GM12878 (cell line): ENCODE measurements around the gene PROZ. TPM values are rescaled to one million over a fixed set of nuclear protein-coding genes. Genes with fewer than 3 reads are reported as not detected.

Experiments used
- ATAC-seq: fragments of 200-7000 bp; cut with Tn5 transposase; 3 replicates; pipeline ENCODE4 v1.9.1; 2020; ENCODE audit warnings: mild to moderate bottlenecking, moderate library complexity
- BruUV-seq: library from RNA; stranded (reverse); fragments of 400-500 nt; replicated peaks from 2 replicates; lab custom pipeline; 2021; lab: Mats Ljungman, UMichigan
- CTCF ChIA-PET: fragments of 300-600 bp; sonication (Branson Sonifier 250); formaldehyde crosslinking; extraction: SDS; loops from one replicate; lab custom pipeline; 2021; ENCODE audit warnings: inconsistent platforms; lab: Yijun Ruan, JAX
- POLR2A ChIA-PET: fragments of 350-600 bp; formaldehyde crosslinking; extraction: SDS; loops from one replicate; lab custom pipeline; 2021; ENCODE audit warnings: inconsistent platforms; lab: Charles Lee
- RAD21 ChIA-PET: fragments of 300-600 bp; sonication (Branson Sonifier 250); formaldehyde crosslinking; loops from one replicate; lab custom pipeline; 2023; ENCODE audit warnings: antibody characterized with exemption; ENCODE audit not compliant: unreplicated experiment; lab: Charles Lee
- SMC1A ChIA-PET: fragments of 300-600 bp; sonication (Branson Sonifier 250); formaldehyde crosslinking; loops from one replicate; lab custom pipeline; 2023; ENCODE audit not compliant: unreplicated experiment, uncharacterized antibody; lab: Charles Lee
- DNase-seq: peaks from one replicate; pipeline ENCODE4 v3.0.0-alpha.2; 2011; ENCODE audit warnings: low read depth, low spot score
- FAIRE-seq: peaks from 3 replicates; lab custom pipeline; 2011; peaks lifted over from hg19 to GRCh38; lab: Jason Lieb, UNC
- H2AFZ ChIP-seq: 2 replicates; pipeline ENCODE4 v1.6.0; 2011; ENCODE audit warnings: low read depth, low read length, control low read depth; ENCODE audit not compliant: control insufficient read depth
- H3K27ac ChIP-seq: 2 replicates; pipeline ENCODE4 v1.5.1; 2011; ENCODE audit warnings: control low read depth; ENCODE audit not compliant: control insufficient read depth, insufficient read depth
- H3K27me3 ChIP-seq, 2 experiments: replicated peaks in 1 of 2; 2 replicates each; pipeline versions ENCODE4 v1.6.0 to v1.6.1; 2011; ENCODE audit warnings: low read length in 1 of 2; ENCODE audit not compliant: control insufficient read depth in 2 of 2, insufficient read depth in 2 of 2
- H3K36me3 ChIP-seq, 2 experiments: 2 replicates each; pipeline ENCODE4 v1.5.1; 2011; ENCODE audit warnings: low read length in 1 of 2; ENCODE audit not compliant: control insufficient read depth in 2 of 2, insufficient read depth in 2 of 2
- H3K4me1 ChIP-seq: 2 replicates; pipeline ENCODE4 v1.6.1; 2011; ENCODE audit warnings: mild to moderate bottlenecking, low read length, moderate library complexity, mixed read lengths; ENCODE audit not compliant: control insufficient read depth, insufficient read depth
- H3K4me2 ChIP-seq: 2 replicates; pipeline ENCODE4 v1.6.0; 2011; ENCODE audit warnings: control low read depth; ENCODE audit not compliant: control insufficient read depth, insufficient read depth
- H3K4me3 ChIP-seq: fragments of 200-600 bp; sonication (generic); 2 replicates; pipeline ENCODE4 v1.5.1; 2016
- H3K79me2 ChIP-seq: 2 replicates; pipeline ENCODE4 v1.6.0; 2011; ENCODE audit warnings: low read length; ENCODE audit not compliant: control insufficient read depth, insufficient read depth
- H3K9ac ChIP-seq: 2 replicates; pipeline ENCODE4 v1.8.0; 2011; ENCODE audit warnings: low read length, control low read depth, mixed read lengths; ENCODE audit not compliant: control insufficient read depth, insufficient read depth
- H3K9me3 ChIP-seq: replicated peaks from 3 replicates; pipeline ENCODE4 v1.5.1; 2011; ENCODE audit warnings: mild to moderate bottlenecking, low read length; ENCODE audit not compliant: control insufficient read depth, insufficient read depth
- H4K20me1 ChIP-seq: 2 replicates; pipeline ENCODE4 v1.6.0; 2011; ENCODE audit not compliant: control insufficient read depth, insufficient read depth
- ATF7 ChIP-seq: fragments of 450-650 bp; IDR thresholded peaks from 2 replicates; pipeline ENCODE4 v1.6.1; 2016; ENCODE audit warnings: low read depth, mild to moderate bottlenecking
- BCL3 ChIP-seq: IDR thresholded peaks from 2 replicates; pipeline ENCODE4 v1.6.1; 2011; ENCODE audit warnings: borderline replicate concordance, low read depth, mild to moderate bottlenecking, moderate library complexity, low read length; ENCODE audit not compliant: insufficient read depth, poor library complexity, severe bottlenecking
- CUX1 ChIP-seq: IDR thresholded peaks from 2 replicates; pipeline ENCODE4 v1.6.1; 2012; ENCODE audit warnings: improper control_type of control experiment, low read depth, low read length; ENCODE audit not compliant: insufficient replicate concordance
- DPF2 ChIP-seq: fragments of 450-650 bp; IDR thresholded peaks from 2 replicates; pipeline ENCODE4 v1.6.1; 2017; ENCODE audit warnings: mild to moderate bottlenecking
- IRF4 ChIP-seq: IDR thresholded peaks from 2 replicates; pipeline ENCODE4 v1.6.1; 2011; ENCODE audit warnings: low read depth, low read length
- RBBP5 ChIP-seq: fragments of 200-600 bp; sonication (generic); conservative IDR thresholded peaks from 2 replicates; pipeline ENCODE4 v1.6.1; 2016
- WGBS: methylation state at CpG from one replicate; pipeline ENCODE4 v1.1.6; 2016; ENCODE audit warnings: low lambda C conversion rate; ENCODE audit not compliant: insufficient replicate concordance, insufficient coverage; ENCODE audit errors: missing lambda C conversion rate; 5-methylcytosine and 5-hydroxymethylcytosine counted together
- in situ Hi-C: fragments of 300-500 bp; cut with MboI; formaldehyde crosslinking; loops from 9 replicates; pipeline ENCODE4 v1.14.3; 2018; ENCODE audit warnings: mixed read lengths
- intact Hi-C: fragments of 100-400 bp; cut with micrococcal nuclease; formaldehyde crosslinking; loops from one replicate; pipeline ENCODE4 v1.14.2; 2022; ENCODE audit not compliant: unreplicated experiment
- polyA plus RNA-seq, 11 experiments: library from polyadenylated mRNA; depleted of rRNA in 4 of 11; unstranded in 6 of 11; stranded (reverse) in 5 of 11; fragments of >200 nt; fragmentation: Nextera tagmentation in 4 of 11; fragmentation: Illumina TruSeq in 1 of 11; extraction: Ambion mirVana in 4 of 11; extraction: Trizol in 1 of 11; gene quantifications; 1 replicate in 1 of 11; 2 replicates in 10 of 11; pipeline versions ENCODE4 v1.2.1 to v1.2.3, GENCODE V29; 2011 to 2016; ENCODE audit warnings: inconsistent platforms in 2 of 11, missing spikeins in 2 of 11, low read depth in 1 of 11
- total RNA-seq, 4 experiments: library from RNA; depleted of rRNA in 3 of 4; stranded (reverse); fragments of >200 nt in 3 of 4; fragmentation: Illumina TruSeq in 1 of 4; extraction: Trizol in 1 of 4; gene quantifications; 2 replicates each; pipeline versions ENCODE4 v1.2.1 to v1.2.3, GENCODE V29; 2013 to 2021
- TF ChIP-seq, protein P1 (sequence below): fragments of 450-650 bp; IDR thresholded peaks from 2 replicates; pipeline ENCODE4 v1.6.1; 2017; ENCODE audit warnings: antibody characterized with exemption, mild to moderate bottlenecking, moderate library complexity

Gene PROZ
- total and polyA plus RNA-seq, 10 of the 15 experiments (the other 5 are each of a cell fraction or from before 2014, with no cell fraction given), result 0.07 to 0.24 (median 0.21) TPM; not detected in 7

DNA sequence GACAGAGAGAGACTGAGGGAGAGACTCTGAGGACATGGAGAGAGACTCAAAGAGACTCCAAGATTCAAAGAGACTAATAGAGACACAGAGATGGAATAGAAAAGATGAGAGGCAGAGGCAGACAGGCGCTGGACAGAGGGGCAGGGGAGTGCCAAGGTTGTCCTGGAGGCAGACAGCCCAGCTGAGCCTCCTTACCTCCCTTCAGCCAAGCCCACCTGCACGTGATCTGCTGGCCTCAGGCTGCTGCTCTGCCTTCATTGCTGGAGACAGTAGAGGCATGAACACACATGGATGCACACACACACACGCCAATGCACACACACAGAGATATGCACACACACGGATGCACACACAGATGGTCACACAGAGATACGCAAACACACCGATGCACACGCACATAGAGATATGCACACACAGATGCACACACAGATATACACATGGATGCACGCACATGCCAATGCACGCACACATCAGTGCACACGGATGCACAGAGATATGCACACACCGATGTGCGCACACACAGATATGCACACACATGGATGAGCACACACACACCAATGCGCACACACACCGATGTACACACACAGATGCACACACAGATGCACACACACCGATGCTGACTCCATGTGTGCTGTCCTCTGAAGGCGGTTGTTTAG is 39.2 kb upstream of the PROZ start:
- no peaks in the 10 kb centered on the region for H3K9me3 ChIP-seq
- no peaks in the 10 kb centered on the region for H3K27me3 ChIP-seq
- intact Hi-C loops, result no loop called here
- ATAC-seq, result no peak
- H3K4me3 ChIP-seq, result no peak overlapping the region
- ChIA-PET CTCF (no interaction called here), POLR2A (no interaction called here), RAD21 (no interaction called here), SMC1A (no interaction called here)
- no TSS peak for BruUV-seq
- H3K27ac ChIP-seq, result no peak overlapping the region
- in situ Hi-C loops, result no loop called here
- WGBS, result 68% methylated on average over 16 of the region's 16 CpGs
- TF ChIP-seq BCL3, result peak; percentile 98
- TF ChIP-seq RBBP5, result no peak
- no peak for DNase-seq
- H3K9ac ChIP-seq, result no peak overlapping the region
- no peaks in the 10 kb centered on the region for H3K79me2 ChIP-seq
- no peak overlapping the region for H2AFZ ChIP-seq
- no peak for FAIRE-seq
- H3K4me1 ChIP-seq, result no peaks in the 10 kb centered on the region
- H3K4me2 ChIP-seq, result no peak overlapping the region
- no peaks in the 10 kb centered on the region for H4K20me1 ChIP-seq
- no peaks in the 10 kb centered on the region for H3K36me3 ChIP-seq

DNA sequence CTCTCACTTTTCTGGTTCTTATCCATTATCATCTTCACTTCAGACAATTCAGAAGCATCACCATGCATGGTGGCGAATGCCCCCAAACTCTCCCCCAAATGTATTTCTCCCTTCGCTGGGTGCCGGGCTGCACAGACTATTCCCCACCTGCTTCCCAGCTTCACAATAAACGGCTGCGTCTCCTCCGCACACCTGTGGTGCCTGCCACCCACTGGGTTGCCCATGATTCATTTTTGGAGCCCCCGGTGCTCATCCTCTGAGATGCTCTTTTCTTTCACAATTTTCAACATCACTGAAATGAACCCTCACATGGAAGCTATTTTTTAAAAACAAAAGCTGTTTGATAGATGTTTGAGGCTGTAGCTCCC is 38.6 kb upstream of the PROZ start:
- WGBS, result 60% methylated on average over 7 of the region's 7 CpGs
- no peak overlapping the region for H3K27ac ChIP-seq
- H3K4me2 ChIP-seq, result no peak overlapping the region
- H3K27me3 ChIP-seq, result no peaks in the 10 kb centered on the region
- no peaks in the 10 kb centered on the region for H3K79me2 ChIP-seq
- ChIA-PET POLR2A (interaction anchor here (0.6 kb wide), 1 partner anchor 116 kb away, joined by 3 read pairs; no protein-coding TSS in a partner anchor), CTCF (no interaction called here), RAD21 (no interaction called here), SMC1A (no interaction called here)
- in situ Hi-C loops, result no loop called here
- H3K4me1 ChIP-seq, result no peaks in the 10 kb centered on the region
- no peaks in the 10 kb centered on the region for H3K36me3 ChIP-seq
- H3K9ac ChIP-seq, result no peak overlapping the region
- BruUV-seq, result no TSS peak
- no peak overlapping the region for H2AFZ ChIP-seq
- intact Hi-C loops, result loop anchor here (10.0 kb wide), 1 partner anchor 175 kb away; no protein-coding TSS in a partner anchor
- ATAC-seq, result no peak
- H4K20me1 ChIP-seq, result no peaks in the 10 kb centered on the region
- DNase-seq, result no peak
- FAIRE-seq, result no peak
- H3K9me3 ChIP-seq, result no peaks in the 10 kb centered on the region
- no peak overlapping the region for H3K4me3 ChIP-seq
- TF ChIP-seq DPF2, result no peak
- TF ChIP-seq, protein P1, sequence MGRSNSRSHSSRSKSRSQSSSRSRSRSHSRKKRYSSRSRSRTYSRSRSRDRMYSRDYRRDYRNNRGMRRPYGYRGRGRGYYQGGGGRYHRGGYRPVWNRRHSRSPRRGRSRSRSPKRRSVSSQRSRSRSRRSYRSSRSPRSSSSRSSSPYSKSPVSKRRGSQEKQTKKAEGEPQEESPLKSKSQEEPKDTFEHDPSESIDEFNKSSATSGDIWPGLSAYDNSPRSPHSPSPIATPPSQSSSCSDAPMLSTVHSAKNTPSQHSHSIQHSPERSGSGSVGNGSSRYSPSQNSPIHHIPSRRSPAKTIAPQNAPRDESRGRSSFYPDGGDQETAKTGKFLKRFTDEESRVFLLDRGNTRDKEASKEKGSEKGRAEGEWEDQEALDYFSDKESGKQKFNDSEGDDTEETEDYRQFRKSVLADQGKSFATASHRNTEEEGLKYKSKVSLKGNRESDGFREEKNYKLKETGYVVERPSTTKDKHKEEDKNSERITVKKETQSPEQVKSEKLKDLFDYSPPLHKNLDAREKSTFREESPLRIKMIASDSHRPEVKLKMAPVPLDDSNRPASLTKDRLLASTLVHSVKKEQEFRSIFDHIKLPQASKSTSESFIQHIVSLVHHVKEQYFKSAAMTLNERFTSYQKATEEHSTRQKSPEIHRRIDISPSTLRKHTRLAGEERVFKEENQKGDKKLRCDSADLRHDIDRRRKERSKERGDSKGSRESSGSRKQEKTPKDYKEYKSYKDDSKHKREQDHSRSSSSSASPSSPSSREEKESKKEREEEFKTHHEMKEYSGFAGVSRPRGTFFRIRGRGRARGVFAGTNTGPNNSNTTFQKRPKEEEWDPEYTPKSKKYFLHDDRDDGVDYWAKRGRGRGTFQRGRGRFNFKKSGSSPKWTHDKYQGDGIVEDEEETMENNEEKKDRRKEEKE, result no peak
- no peak for TF ChIP-seq CUX1
- TF ChIP-seq ATF7, result no peak
- TF ChIP-seq IRF4, result no peak
